ENCODE measurements around the gene TRIM47.

Gene TRIM47

GRCh38 chr17:75908201-75908600, 29.8 kb upstream of the TRIM47 start:
- peak; percentile 54 to 67 for DNase-seq

- DNase-seq = no peak
Measured at GRCh38 chr17:75906143-75906884, 27.9 kb upstream of the TRIM47 start.

GRCh38 chr17:75904749-75905521, 26.6 kb upstream of the TRIM47 start, which contains the start of gene MRPL38:
MRPL38 (minus strand) TSS chr17:75904884; CDS start chr17:75904875, 9 bp downstream.
- peak; percentile 90 to 91 for DNase-seq

- DNase-seq = no peak
Measured at GRCh38 chr17:75902406-75902805, 24.0 kb upstream of the TRIM47 start.

GRCh38 chr17:75901727-75902126, 23.3 kb upstream of the TRIM47 start:
- DNase-seq = no peak

- no peak for DNase-seq
Measured at GRCh38 chr17:75900691-75901533, 22.5 kb upstream of the TRIM47 start.

- DNase-seq = no peak
Measured at GRCh38 chr17:75899767-75900468, 21.5 kb upstream of the TRIM47 start.

GRCh38 chr17:75899353-75899752, 21.0 kb upstream of the TRIM47 start:
- no peak for DNase-seq

GRCh38 chr17:75898791-75899190, 20.4 kb upstream of the TRIM47 start:
- DNase-seq = no peak

- DNase-seq = no peak
Measured at GRCh38 chr17:75898065-75898464, 19.7 kb upstream of the TRIM47 start.

GRCh38 chr17:75897160-75898019, 19.0 kb upstream of the TRIM47 start:
- no peak for DNase-seq

GRCh38 chr17:75896415-75897159, 18.2 kb upstream of the TRIM47 start, which contains the start of gene TRIM65:
TRIM65 (minus strand) TSS chr17:75896951; CDS start chr17:75896937, 14 bp downstream.
- peak; percentile 28 to 31 for DNase-seq

- no peak for DNase-seq
Measured at GRCh38 chr17:75895370-75896155, 17.2 kb upstream of the TRIM47 start.

- no peak for DNase-seq
Measured at GRCh38 chr17:75894049-75894733, 15.8 kb upstream of the TRIM47 start.

- no peak for DNase-seq
Measured at GRCh38 chr17:75893305-75894048, 15.1 kb upstream of the TRIM47 start.

- no peak for DNase-seq
Measured at GRCh38 chr17:75892556-75893224, 14.3 kb upstream of the TRIM47 start.

GRCh38 chr17:75891605-75892555, 13.5 kb upstream of the TRIM47 start:
- no peak for DNase-seq
